ENCODE measurements around the gene CDK18.

DNA sequence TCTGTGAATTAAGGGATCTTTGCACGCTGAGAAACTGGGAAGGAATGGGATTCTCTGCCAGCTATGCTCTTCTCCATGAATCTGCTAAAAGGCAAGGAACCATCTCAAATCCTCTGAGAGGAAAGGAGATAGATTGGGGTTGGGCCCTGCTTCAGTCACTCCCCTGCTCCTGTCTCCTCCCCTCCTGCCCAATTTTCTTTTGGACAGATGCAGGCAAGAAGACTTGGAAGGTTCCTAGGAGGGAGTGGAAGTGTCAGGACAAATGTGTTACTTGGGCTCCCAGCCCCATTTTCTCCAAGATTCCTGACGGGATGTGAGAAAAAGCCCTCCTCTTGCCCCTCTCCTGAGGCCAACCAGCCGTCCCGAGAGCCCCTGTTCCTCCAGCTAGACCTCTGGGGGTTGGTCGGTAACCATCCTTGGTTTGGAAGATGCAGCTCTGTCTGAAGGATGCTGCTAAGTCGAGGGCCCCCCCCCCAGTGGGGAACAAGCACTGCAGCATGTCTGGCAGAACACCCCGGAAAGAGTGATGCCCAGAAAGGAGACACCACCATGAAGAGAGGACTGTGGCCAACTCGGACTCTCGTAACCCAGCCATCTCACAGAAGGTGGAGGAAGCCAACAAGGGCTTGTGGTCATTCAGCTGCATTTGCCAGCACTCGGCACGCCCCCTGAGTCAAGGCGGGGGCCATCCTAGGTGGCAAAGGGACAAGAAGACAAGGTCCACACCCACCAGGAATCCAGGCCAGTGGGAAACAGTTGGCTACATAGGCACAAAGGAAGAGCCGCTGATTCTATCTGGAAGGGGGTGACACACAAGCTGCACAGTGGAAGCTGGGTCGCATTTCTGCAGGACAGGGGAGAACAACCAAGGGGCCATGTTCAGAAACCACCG, 43.7 kb downstream of the CDK18 start:
- TF ChIP-seq EP300 (conservative IDR thresholded peaks at IDR 0.05; ENCODE audit: poor library complexity, severe bottlenecking) (no peak), CTCF (IDR thresholded peaks at IDR 0.05; ENCODE audit: poor library complexity, severe bottlenecking) (no peak), MXI1 (conservative IDR thresholded peaks at IDR 0.05; ENCODE audit: poor library complexity, severe bottlenecking) (no peak), SMC3 (conservative IDR thresholded peaks at IDR 0.05; ENCODE audit: poor library complexity) (no peak), EZH2 (IDR thresholded peaks at IDR 0.05; ENCODE audit: borderline replicate concordance, insufficient read depth, low read length, poor library complexity, severe bottlenecking) (no peak), POLR2AphosphoS5 (IDR thresholded peaks at IDR 0.05) (no peak)

Measured in neural cell (in vitro differentiated cells).